CD8-positive, alpha-beta memory T cell (primary cell): ENCODE data around the gene MFSD2B. TPM values are rescaled to one million over a fixed set of nuclear protein-coding genes. Genes with fewer than 3 reads are reported as not detected.

ENCODE experiments used
- CTCF ChIA-PET: fragments of 350-600 bp; sonication (Branson Sonifier 250); formaldehyde crosslinking; loops from one replicate; lab custom pipeline; 2021; ENCODE audit warnings: antibody characterized with exemption; lab: Charles Lee
- POLR2A ChIA-PET: fragments of 350-600 bp; sonication (Branson Sonifier 250); formaldehyde crosslinking; loops from one replicate; lab custom pipeline; 2021; ENCODE audit warnings: antibody characterized with exemption; lab: Charles Lee
- DNase-seq, 5 donors: peaks; one replicate each; pipeline versions ENCODE4 v3.0.0 to v3.0.0-alpha.2; 2020 to 2022; ENCODE audit warnings: mixed read lengths in 1 of 5
- H3K27ac ChIP-seq: one replicate; pipeline ENCODE4 v1.7.0; 2013; ENCODE audit warnings: low read depth, mild to moderate bottlenecking, low read length, moderate library complexity
- H3K27me3 ChIP-seq: 2 replicates; pipeline ENCODE4 v1.7.0; 2013; ENCODE audit warnings: low read length, mild to moderate bottlenecking; ENCODE audit not compliant: insufficient read depth, poor library complexity, severe bottlenecking
- H3K36me3 ChIP-seq: 2 replicates; pipeline ENCODE4 v1.7.0; 2013; ENCODE audit warnings: mild to moderate bottlenecking, low read length, moderate library complexity; ENCODE audit not compliant: insufficient read depth
- H3K4me1 ChIP-seq: 2 replicates; pipeline ENCODE4 v1.7.0; 2013; ENCODE audit warnings: mild to moderate bottlenecking, low read length, moderate library complexity; ENCODE audit not compliant: insufficient read depth
- H3K4me3 ChIP-seq: 2 replicates; pipeline ENCODE4 v1.7.0; 2013; ENCODE audit warnings: mild to moderate bottlenecking, low read length
- H3K9me3 ChIP-seq: 2 replicates; pipeline ENCODE4 v1.7.0; 2013; ENCODE audit warnings: mild to moderate bottlenecking, low read length
- H3K27ac Mint-ChIP-seq, 8 donors: one replicate each; pipeline ENCODE4 v1.8.0; 2020 to 2021; ENCODE audit warnings: mixed read lengths in 8 of 8, mild to moderate bottlenecking in 6 of 8, inconsistent platforms in 3 of 8, moderate library complexity in 3 of 8
- H3K27me3 Mint-ChIP-seq, 2 donors: one replicate each; pipeline ENCODE4 v1.8.0; 2020 to 2021; ENCODE audit warnings: mixed read lengths in 2 of 2, mild to moderate bottlenecking in 1 of 2, moderate library complexity in 1 of 2
- H3K36me3 Mint-ChIP-seq, 3 donors: one replicate each; pipeline ENCODE4 v1.8.0; 2020 to 2021; ENCODE audit warnings: mixed read lengths in 3 of 3, inconsistent platforms in 1 of 3, mild to moderate bottlenecking in 1 of 3
- H3K4me1 Mint-ChIP-seq, 3 donors: one replicate each; pipeline ENCODE4 v1.8.0; 2020 to 2021; ENCODE audit warnings: mixed read lengths in 3 of 3, inconsistent platforms in 1 of 3, mild to moderate bottlenecking in 1 of 3
- H3K4me3 Mint-ChIP-seq, 7 donors: one replicate each; pipeline ENCODE4 v1.8.0; 2020 to 2021; ENCODE audit warnings: mixed read lengths in 7 of 7, mild to moderate bottlenecking in 6 of 7, moderate library complexity in 4 of 7, inconsistent platforms in 2 of 7
- H3K9me3 Mint-ChIP-seq, 5 donors: one replicate each; pipeline ENCODE4 v1.8.0; 2020 to 2022; ENCODE audit warnings: mixed read lengths in 5 of 5, mild to moderate bottlenecking in 3 of 5, moderate library complexity in 2 of 5, inconsistent platforms in 1 of 5
- polyA plus RNA-seq: library from polyadenylated mRNA; unstranded; fragments of 300-500 nt; fragmentation: Illumina TruSeq; gene quantifications from one replicate; pipeline ENCODE4 v1.2.3, GENCODE V29; 2021
- total RNA-seq, 2 experiments: library from RNA; stranded (reverse); gene quantifications; one replicate each; pipeline ENCODE4 v1.2.3, GENCODE V29; 2021

The MFSD2B gene
- total and polyA plus RNA-seq, 3 experiments from 2014 or later, result 0.24 TPM; not detected in 2

DNA sequence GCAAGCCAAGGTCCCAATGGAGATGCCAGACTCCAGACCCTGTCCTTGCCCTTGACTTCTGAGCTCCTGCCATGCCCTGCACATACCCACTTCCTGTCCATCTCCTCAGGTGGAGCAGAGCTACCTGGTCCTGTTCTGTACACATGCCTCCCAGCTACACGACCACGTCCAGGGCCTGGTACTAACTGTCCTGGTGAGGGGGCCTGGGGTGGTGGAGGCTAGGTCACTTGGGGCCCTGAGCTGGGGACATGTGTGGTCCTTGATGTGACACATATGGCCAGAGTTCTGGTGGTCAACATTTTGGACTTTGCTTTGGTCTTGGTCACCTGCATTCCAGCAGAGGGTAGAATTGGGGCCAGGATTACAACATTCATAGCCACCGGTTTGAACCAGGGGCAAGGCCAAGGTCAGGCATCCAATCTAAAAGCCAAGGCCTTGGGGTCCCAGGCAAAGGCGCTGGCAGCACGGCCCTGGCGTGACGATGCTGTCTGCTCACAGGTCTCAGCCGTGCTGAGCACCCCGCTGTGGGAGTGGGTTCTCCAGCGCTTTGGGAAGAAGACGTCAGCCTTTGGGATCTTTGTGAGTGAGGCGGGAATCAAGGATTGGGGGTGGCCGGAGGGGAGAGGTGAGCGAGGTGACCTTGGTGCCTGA, 12.6 kb downstream of the MFSD2B start:
- Histone ChIP-seq H3K4me1 (no peaks in the 10 kb centered on the region), H3K4me3 (no peak overlapping the region), H3K36me3 (no peaks in the 10 kb centered on the region), H3K27ac (no peak overlapping the region), H3K27me3 (no peaks in the 10 kb centered on the region), H3K9me3 (no peaks in the 10 kb centered on the region)
- peak overlapping the region in 1 of 8 donors; percentile 73 for H3K27ac Mint-ChIP-seq
- no peaks in the 10 kb centered on the region for H3K27me3 Mint-ChIP-seq
- H3K4me3 Mint-ChIP-seq, result no peak overlapping the region
- no peak for DNase-seq
- H3K9me3 Mint-ChIP-seq, result no peaks in the 10 kb centered on the region
- peaks cover 0 to 49% (median 2%) of the 10 kb centered on the region in 3 donors for H3K36me3 Mint-ChIP-seq
- ChIA-PET POLR2A (no interaction called here), CTCF (no interaction called here)
- H3K4me1 Mint-ChIP-seq, result no peaks in the 10 kb centered on the region

DNA sequence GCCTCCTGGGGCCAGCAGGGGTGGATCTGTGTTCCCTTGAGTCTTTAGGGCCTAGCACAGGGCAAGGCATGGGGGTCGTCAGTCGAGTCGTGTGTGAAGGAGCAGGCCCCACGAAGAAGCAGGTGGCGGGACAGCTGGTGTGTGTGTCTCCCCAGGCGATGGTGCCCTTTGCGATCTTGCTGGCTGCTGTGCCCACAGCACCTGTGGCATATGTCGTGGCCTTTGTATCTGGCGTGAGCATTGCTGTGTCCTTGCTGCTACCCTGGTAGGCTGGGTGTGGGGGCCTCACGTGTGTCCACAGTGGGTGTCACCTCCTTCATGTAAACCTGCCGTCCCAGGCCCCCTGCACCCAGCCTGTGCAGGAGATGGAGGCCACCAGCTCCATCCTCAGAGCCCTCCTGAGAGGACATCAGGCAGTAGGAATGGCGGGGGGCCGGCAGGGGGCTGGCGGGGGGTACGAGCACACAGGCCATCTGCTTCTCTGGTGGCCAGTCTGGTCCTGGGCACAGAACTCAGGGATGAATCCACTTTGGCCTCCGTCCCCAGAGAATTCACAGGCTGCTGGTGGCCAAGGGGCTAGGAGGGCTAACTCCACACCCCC, 13.2 kb downstream of the MFSD2B start:
- no peaks in the 10 kb centered on the region for H3K9me3 ChIP-seq
- H3K4me1 Mint-ChIP-seq, result no peaks in the 10 kb centered on the region
- no peaks in the 10 kb centered on the region for H3K27me3 ChIP-seq
- H3K36me3 ChIP-seq, result no peaks in the 10 kb centered on the region
- H3K4me1 ChIP-seq, result no peaks in the 10 kb centered on the region
- H3K27ac Mint-ChIP-seq, result peak overlapping the region in 1 of 8 donors; percentile 73
- no peak overlapping the region for H3K4me3 Mint-ChIP-seq
- H3K4me3 ChIP-seq, result no peak overlapping the region
- no peak overlapping the region for H3K27ac ChIP-seq
- ChIA-PET CTCF (no interaction called here), POLR2A (no interaction called here)
- no peaks in the 10 kb centered on the region for H3K9me3 Mint-ChIP-seq
- no peaks in the 10 kb centered on the region for H3K27me3 Mint-ChIP-seq
- DNase-seq, result no peak
- peaks cover 0 to 55% (median 2%) of the 10 kb centered on the region in 3 donors for H3K36me3 Mint-ChIP-seq

DNA sequence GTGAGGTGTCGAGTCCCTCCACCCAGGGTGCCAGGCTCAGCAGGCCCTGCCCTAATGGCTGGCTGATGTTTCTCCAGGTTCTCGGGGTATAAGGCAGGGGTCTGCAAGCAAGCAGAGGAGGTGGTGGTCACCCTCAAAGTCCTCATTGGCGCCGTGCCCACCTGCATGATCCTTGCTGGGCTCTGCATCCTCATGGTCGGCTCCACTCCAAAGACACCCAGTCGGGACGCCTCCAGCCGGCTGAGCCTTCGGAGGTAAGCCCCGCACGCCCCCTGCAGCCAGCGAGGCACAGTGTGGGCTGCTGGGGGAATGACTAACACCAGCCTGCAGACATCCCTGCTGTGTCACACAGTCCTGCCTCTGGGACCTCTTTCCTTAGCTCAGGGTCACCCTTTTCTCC, 14.1 kb downstream of the MFSD2B start:
- no peak overlapping the region for H3K4me3 Mint-ChIP-seq
- ChIA-PET CTCF (no interaction called here), POLR2A (no interaction called here)
- Histone ChIP-seq H3K27ac (no peak overlapping the region), H3K36me3 (peaks cover under 1% of the 10 kb centered on the region), H3K4me1 (no peaks in the 10 kb centered on the region), H3K9me3 (no peaks in the 10 kb centered on the region), H3K27me3 (no peaks in the 10 kb centered on the region), H3K4me3 (no peak overlapping the region)
- DNase-seq, result no peak
- H3K9me3 Mint-ChIP-seq, result no peaks in the 10 kb centered on the region
- H3K4me1 Mint-ChIP-seq, result no peaks in the 10 kb centered on the region
- H3K27ac Mint-ChIP-seq, result no peak overlapping the region
- peaks cover 4 to 60% (median 7%) of the 10 kb centered on the region in 3 donors for H3K36me3 Mint-ChIP-seq
- H3K27me3 Mint-ChIP-seq, result no peaks in the 10 kb centered on the region

DNA sequence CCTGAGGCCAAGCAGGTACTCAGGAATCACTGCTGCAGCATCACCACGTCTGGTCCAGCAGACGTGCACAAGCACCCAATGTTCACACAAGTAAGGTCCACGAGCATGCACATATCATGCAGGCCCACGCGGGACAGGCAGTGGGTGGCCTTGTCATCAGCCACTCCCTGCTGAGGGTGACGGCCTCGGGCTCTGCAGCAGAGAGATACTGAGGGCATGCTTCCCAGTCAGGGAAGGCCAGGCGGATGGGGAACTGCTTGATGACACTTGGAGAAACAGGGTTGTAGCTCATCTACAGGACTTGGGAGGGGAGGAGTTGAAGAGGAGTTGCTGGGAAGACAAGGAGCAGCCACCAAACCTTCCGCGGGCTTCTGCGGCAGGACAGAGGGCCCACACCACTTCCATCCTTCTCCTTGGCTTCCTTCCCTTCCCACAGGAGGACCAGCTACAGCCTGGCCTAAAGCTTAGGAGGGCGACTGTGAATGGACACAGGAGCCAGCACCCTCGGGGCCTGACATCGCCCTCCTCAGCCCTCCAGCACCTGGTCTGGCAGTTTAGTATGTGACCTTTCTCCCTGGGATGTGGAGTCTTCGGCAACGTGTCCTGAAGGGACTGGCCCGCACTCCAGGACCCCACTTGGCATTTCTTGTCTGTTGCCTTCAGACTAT, 15.2 kb downstream of the MFSD2B start:
- Histone ChIP-seq H3K36me3 (peaks cover 11% of the 10 kb centered on the region), H3K27ac (no peak overlapping the region), H3K9me3 (no peaks in the 10 kb centered on the region), H3K4me3 (no peak overlapping the region), H3K4me1 (no peaks in the 10 kb centered on the region), H3K27me3 (no peaks in the 10 kb centered on the region)
- Mint-ChIP-seq H3K9me3 (no peaks in the 10 kb centered on the region), H3K27me3 (no peaks in the 10 kb centered on the region), H3K27ac (peak overlapping the region in 1 of 8 donors; percentile 47), H3K36me3 (peaks cover 9 to 71% (median 13%) of the 10 kb centered on the region in 3 donors), H3K4me1 (no peaks in the 10 kb centered on the region), H3K4me3 (no peak overlapping the region)
- no peak for DNase-seq
- ChIA-PET CTCF (interaction anchor here (1.1 kb wide), 1 partner anchor 12 kb away, joined by 3 read pairs; no protein-coding TSS in a partner anchor), POLR2A (no interaction called here)

DNA sequence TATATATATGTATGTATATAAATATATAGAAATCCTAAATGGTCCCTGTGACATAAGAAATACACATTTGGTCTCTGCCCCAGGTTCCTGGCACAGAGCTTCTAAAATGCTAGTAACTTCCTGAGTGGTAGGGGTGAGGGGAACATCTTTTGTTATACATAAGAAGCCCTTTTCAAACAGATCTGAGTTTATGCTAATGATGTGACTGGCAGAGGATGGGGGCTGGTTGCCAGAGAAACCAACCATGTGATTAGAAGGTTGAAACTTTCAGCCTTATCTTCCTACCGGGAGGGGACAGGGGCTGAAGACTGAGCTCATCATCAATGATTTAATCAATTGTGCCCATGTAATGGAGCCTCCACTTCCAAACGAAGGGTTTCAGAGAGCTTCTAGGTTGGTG, 16.3 kb downstream of the MFSD2B start:
- Mint-ChIP-seq H3K27ac (no peak overlapping the region), H3K27me3 (no peaks in the 10 kb centered on the region), H3K36me3 (peaks cover 9 to 79% (median 21%) of the 10 kb centered on the region in 3 donors), H3K4me3 (no peak overlapping the region), H3K4me1 (no peaks in the 10 kb centered on the region), H3K9me3 (no peaks in the 10 kb centered on the region)
- Histone ChIP-seq H3K4me1 (no peaks in the 10 kb centered on the region), H3K36me3 (peaks cover 17% of the 10 kb centered on the region), H3K4me3 (no peak overlapping the region), H3K27ac (no peak overlapping the region), H3K27me3 (no peaks in the 10 kb centered on the region), H3K9me3 (no peaks in the 10 kb centered on the region)
- POLR2A ChIA-PET, result no interaction called here
- no peak for DNase-seq
- CTCF ChIA-PET, result interaction anchor here (1.1 to 1.2 kb wide), 2 partner anchors 11 to 58 kb away, joined by 3 to 4 read pairs; partner anchors contain the start of gene TP53I3

DNA sequence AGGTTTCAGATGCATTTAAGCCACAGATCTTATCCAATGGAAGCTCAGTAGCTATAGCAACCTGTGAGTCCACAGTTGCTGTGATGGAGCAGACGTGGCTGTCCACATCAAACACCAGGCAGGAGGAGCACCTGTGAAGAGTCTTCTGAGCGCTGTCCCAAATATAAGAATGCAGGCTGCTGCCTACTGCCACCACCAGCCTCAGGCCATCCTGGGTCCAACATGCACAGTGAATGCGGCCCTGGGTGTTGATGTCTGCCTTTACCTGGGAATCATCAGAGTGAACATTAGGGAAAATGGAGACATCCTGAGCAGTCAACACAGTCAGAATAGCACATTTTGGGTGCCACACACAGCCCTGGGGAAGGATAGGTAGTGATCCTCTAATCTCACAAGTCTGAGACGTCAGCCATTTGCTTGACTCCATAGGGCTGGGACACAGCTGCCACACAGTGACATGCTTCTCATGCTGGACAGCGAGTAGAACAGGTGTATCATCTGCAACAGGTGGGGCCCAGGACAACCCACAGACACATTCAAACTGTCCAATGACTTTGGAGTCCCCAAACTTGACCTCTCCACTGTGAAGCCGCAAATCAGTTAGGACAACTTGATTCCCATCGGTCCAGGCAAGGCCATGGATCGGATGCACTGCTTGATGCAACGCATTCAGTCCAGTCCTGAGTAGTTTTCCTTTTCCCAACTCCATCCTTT, 29.1 kb downstream of the MFSD2B start:
- Mint-ChIP-seq H3K36me3 (peaks cover 0 to 35% (median 12%) of the 10 kb centered on the region in 3 donors), H3K9me3 (no peaks in the 10 kb centered on the region), H3K27me3 (no peaks in the 10 kb centered on the region), H3K4me1 (peaks cover 13 to 29% (median 25%) of the 10 kb centered on the region in 3 donors), H3K27ac (no peak overlapping the region), H3K4me3 (no peak overlapping the region)
- POLR2A ChIA-PET, result no interaction called here
- no peaks in the 10 kb centered on the region for H3K4me1 ChIP-seq
- peaks cover 13% of the 10 kb centered on the region for H3K36me3 ChIP-seq
- no peaks in the 10 kb centered on the region for H3K9me3 ChIP-seq
- H3K27me3 ChIP-seq, result no peaks in the 10 kb centered on the region
- H3K27ac ChIP-seq, result no peak overlapping the region
- no peak for DNase-seq
- CTCF ChIA-PET, result no interaction called here
- H3K4me3 ChIP-seq, result no peak overlapping the region

DNA sequence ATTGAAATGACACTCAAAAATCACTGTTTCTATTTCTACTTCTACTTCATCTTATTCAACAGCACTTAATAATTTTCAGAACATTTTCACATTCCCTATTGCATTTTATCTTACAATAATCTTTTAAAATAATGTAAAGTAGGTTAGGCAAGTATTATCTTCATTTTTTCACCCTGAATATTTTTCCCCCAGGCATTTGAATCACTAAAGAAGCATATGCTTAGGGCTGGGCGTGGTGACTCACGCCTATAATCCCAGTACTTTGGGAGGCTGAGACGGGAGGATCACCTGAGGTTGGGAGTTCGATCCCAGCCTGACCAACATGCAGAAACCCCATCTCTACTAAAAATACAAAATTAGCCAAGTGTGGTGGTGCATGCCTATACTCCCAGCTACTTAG, 30.6 kb downstream of the MFSD2B start:
- H3K27ac Mint-ChIP-seq, result no peak overlapping the region

More for the DNA sequence above, 30.6 kb downstream of the MFSD2B start:
- H3K4me3 Mint-ChIP-seq, result no peak overlapping the region
- ChIA-PET POLR2A (no interaction called here), CTCF (interaction anchor here (1.5 kb wide), 1 partner anchor 44 kb away, joined by 3 read pairs; the partner anchor contains the start of gene TP53I3)
- Histone ChIP-seq H3K4me3 (no peak overlapping the region), H3K27ac (no peak overlapping the region), H3K9me3 (no peaks in the 10 kb centered on the region), H3K36me3 (peaks cover 13% of the 10 kb centered on the region), H3K4me1 (no peaks in the 10 kb centered on the region), H3K27me3 (no peaks in the 10 kb centered on the region)
- no peaks in the 10 kb centered on the region for H3K9me3 Mint-ChIP-seq
- no peaks in the 10 kb centered on the region for H3K27me3 Mint-ChIP-seq
- H3K4me1 Mint-ChIP-seq, result peaks cover 14 to 30% (median 27%) of the 10 kb centered on the region in 3 donors
- DNase-seq, result no peak
- peaks cover 0 to 33% (median 12%) of the 10 kb centered on the region in 3 donors for H3K36me3 Mint-ChIP-seq
